Breast epithelium (tissue), 4 donors: Measurements from ENCODE around the gene SMIM43. TPM values are rescaled to one million over a fixed set of nuclear protein-coding genes. Genes with fewer than 3 reads are reported as not detected.
"Not testable (repeated sequence)": the region's sequence is repeated elsewhere in the genome, so short reads cannot be mapped to it uniquely, and the experiment has no call there.

Experiments
- DNase-seq, 2 donors: peaks; one replicate each; pipeline ENCODE4 v3.0.0-alpha.2; 2019; ENCODE audit warnings: low spot score in 2 of 2
- H3K27ac ChIP-seq, 2 donors: fragments of 200-600 bp; sonication (generic) in 1 of 2; one replicate each; pipeline ENCODE4 v1.5.1; 2016 to 2019; ENCODE audit warnings: mild to moderate bottlenecking in 1 of 2
- H3K27me3 ChIP-seq, 2 donors: fragments of 200-600 bp; sonication (generic) in 1 of 2; one replicate each; pipeline versions ENCODE4 v1.5.1 to v1.6.0; 2017 to 2019; ENCODE audit warnings: control low read depth in 1 of 2, mild to moderate bottlenecking in 1 of 2
- H3K36me3 ChIP-seq: fragments of 200-600 bp; one replicate; pipeline ENCODE4 v1.5.1; 2019
- H3K4me1 ChIP-seq, 2 donors: fragments of 200-600 bp; sonication (generic); one replicate each; pipeline ENCODE4 v1.5.1; 2016 to 2019; ENCODE audit warnings: control low read depth in 1 of 2
- H3K4me3 ChIP-seq, 3 donors: fragments of 200-600 bp; sonication (generic); 1 replicate in 2 of 3; 2 replicates in 1 of 3; pipeline ENCODE4 v1.5.1; 2016 to 2019; ENCODE audit warnings: mild to moderate bottlenecking in 3 of 3, moderate library complexity in 2 of 3
- H3K9me3 ChIP-seq, 2 donors: fragments of 200-600 bp; sonication (generic) in 1 of 2; one replicate each; pipeline ENCODE4 v1.5.1; 2016 to 2019; ENCODE audit warnings: control low read depth in 1 of 2
- POLR2A ChIP-seq: fragments of 450-650 bp; IDR thresholded peaks from one replicate; pipeline ENCODE4 v1.6.1; 2016; ENCODE audit warnings: antibody characterized with exemption, mild to moderate bottlenecking, moderate library complexity
- POLR2AphosphoS5 ChIP-seq, 3 donors: sonication (generic); formaldehyde crosslinking; IDR thresholded peaks; one replicate each; pipeline ENCODE4 v1.6.1; 2017; ENCODE audit warnings: antibody characterized with exemption in 3 of 3
- intact Hi-C: fragments of 100-400 bp; cut with DNase I; formaldehyde crosslinking; loops from one replicate; pipeline ENCODE4 v1.15.1; 2023; ENCODE audit warnings: low total_unique reads
- total RNA-seq, 3 donors: library from RNA; depleted of rRNA; stranded (reverse); fragments of >200 nt; gene quantifications; one replicate each; pipeline ENCODE4 v1.1.0, GENCODE V29; 2016
- TF ChIP-seq, protein P1 (sequence below), 3 donors: fragments of 450-650 bp; IDR thresholded peaks; one replicate each; pipeline ENCODE4 v1.5.1; 2016 to 2017; ENCODE audit warnings: antibody characterized with exemption in 3 of 3, mild to moderate bottlenecking in 3 of 3, moderate library complexity in 3 of 3

The SMIM43 gene
- total RNA-seq, 3 donors from 2014 or later, result not detected

DNA sequence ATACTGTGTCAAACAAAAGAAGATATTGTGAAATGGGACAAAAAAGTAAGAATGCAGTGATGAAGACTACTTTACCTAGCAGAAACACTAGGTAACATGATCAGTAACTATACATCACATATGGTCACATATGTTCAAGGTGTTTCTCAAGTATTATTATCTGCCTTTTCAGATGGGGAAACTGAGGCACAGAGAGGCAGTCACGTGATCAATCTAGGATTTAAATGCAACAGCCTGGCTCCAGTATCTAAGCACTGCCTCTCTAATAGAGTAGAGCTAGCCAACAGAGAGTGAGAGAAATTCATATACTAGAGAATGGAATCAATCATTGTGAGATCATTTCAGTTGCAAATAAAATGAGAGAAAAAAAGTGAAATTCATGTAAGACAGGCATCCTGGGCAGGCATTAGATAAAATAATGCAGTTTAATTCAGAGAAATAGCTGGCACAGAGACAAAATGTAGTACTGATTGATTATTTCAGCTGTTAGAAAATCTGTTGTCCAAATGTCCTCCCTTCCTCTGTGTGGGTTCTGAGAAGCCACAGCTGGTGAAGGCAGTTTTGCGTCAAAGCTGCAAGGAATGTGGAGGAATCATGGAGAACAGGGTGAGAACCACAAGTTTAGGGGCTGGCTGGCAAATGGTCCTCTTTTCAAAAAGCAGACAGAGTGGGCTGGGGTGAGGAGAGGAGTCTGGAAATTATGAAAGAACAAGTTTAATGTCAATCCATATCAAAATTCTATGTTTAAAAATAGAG lies 26.0 kb downstream of the SMIM43 start:
- Histone ChIP-seq H3K4me3 (no peak overlapping the region), H3K9me3 (no peaks in the 10 kb centered on the region), H3K27ac (no peak overlapping the region), H3K27me3 (no peaks in the 10 kb centered on the region), H3K36me3 (no peaks in the 10 kb centered on the region), H3K4me1 (no peaks in the 10 kb centered on the region)
- TF ChIP-seq POLR2A, result no peak
- TF ChIP-seq, protein P1, sequence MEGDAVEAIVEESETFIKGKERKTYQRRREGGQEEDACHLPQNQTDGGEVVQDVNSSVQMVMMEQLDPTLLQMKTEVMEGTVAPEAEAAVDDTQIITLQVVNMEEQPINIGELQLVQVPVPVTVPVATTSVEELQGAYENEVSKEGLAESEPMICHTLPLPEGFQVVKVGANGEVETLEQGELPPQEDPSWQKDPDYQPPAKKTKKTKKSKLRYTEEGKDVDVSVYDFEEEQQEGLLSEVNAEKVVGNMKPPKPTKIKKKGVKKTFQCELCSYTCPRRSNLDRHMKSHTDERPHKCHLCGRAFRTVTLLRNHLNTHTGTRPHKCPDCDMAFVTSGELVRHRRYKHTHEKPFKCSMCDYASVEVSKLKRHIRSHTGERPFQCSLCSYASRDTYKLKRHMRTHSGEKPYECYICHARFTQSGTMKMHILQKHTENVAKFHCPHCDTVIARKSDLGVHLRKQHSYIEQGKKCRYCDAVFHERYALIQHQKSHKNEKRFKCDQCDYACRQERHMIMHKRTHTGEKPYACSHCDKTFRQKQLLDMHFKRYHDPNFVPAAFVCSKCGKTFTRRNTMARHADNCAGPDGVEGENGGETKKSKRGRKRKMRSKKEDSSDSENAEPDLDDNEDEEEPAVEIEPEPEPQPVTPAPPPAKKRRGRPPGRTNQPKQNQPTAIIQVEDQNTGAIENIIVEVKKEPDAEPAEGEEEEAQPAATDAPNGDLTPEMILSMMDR (IDR thresholded peaks at IDR 0.05), result no peak
- no peak for TF ChIP-seq POLR2AphosphoS5 (IDR thresholded peaks at IDR 0.05)
- DNase-seq, result no peak
- intact Hi-C loops, result no loop called here

GRCh38 chr4:121737846-121738554 lies 27.0 kb downstream of the SMIM43 start:
- H3K27ac ChIP-seq, result no peak overlapping the region
- DNase-seq, result no peak
- no peak overlapping the region for H3K4me3 ChIP-seq
- H3K27me3 ChIP-seq, result no peaks in the 10 kb centered on the region
- no peaks in the 10 kb centered on the region for H3K9me3 ChIP-seq
- H3K36me3 ChIP-seq, result no peaks in the 10 kb centered on the region
- H3K4me1 ChIP-seq, result no peaks in the 10 kb centered on the region
- intact Hi-C loops, result no loop called here
- TF ChIP-seq POLR2A (no peak), POLR2AphosphoS5 (IDR thresholded peaks at IDR 0.05) (no peak)
- TF ChIP-seq, protein P1 (IDR thresholded peaks at IDR 0.05), result no peak

DNA sequence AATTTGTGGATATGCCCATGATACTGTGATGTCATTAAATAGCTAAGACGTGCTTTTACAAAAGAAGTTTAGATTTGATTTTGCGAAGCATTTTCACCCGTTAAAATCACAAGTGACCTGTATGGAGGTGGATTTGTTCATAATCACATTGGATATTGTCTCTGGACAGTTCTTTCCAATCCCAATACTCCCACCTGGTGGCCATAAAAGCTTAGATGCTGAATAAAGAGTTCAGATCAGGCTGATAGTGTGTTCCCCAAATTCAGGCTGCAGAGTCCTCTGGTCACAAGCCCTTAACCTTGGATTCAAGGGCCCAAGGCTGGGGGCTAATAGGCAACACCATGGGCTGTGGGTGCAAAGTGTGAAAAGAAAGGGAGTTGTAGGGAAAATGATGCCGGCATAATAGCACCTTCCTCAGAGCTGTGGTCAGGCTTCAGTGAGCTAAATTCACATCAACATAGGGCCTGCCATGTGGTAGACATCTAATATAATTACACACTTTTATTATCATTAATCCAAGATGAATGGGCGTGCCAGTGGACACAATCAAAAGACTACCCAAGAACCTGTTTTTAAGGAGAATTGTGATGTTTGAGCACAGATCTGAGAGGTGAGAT lies 28.1 kb downstream of the SMIM43 start:
- Histone ChIP-seq H3K27ac (no peak overlapping the region), H3K27me3 (no peaks in the 10 kb centered on the region), H3K4me3 (no peak overlapping the region), H3K9me3 (no peaks in the 10 kb centered on the region), H3K36me3 (no peaks in the 10 kb centered on the region), H3K4me1 (no peaks in the 10 kb centered on the region)
- no peak for DNase-seq
- intact Hi-C loops, result no loop called here
- TF ChIP-seq POLR2AphosphoS5 (IDR thresholded peaks at IDR 0.05), result no peak
- TF ChIP-seq, protein P1 (IDR thresholded peaks at IDR 0.05), result peak; percentile 14 to 50 (median 41)
- no peak for TF ChIP-seq POLR2A

DNA sequence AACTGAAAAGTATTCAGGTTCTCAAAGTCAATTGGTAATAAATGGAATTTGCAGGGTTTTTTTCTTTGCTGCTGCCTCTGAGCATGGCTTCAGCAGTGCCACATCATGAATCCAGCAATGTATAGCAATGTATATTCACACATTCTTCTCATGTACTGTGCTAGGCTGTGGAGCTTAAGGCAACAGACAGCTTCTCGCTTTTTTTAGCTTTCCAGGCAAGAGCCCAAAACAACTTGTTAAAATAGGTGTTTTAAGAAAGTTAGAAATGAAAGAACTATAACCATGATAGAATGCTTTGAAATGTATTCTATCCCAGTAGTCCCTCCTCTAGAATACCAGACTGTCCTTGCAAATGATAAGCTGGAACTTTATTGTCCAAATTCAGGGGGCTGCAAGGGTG lies 30.4 kb downstream of the SMIM43 start:
- H3K36me3 ChIP-seq, result no peaks in the 10 kb centered on the region
- no peak for DNase-seq
- intact Hi-C loops, result no loop called here
- no peak overlapping the region for H3K4me3 ChIP-seq
- H3K27ac ChIP-seq, result no peak overlapping the region
- TF ChIP-seq POLR2A, result no peak
- TF ChIP-seq POLR2AphosphoS5 (IDR thresholded peaks at IDR 0.05), result no peak
- TF ChIP-seq, protein P1 (IDR thresholded peaks at IDR 0.05), result no peak
- H3K27me3 ChIP-seq, result no peaks in the 10 kb centered on the region
- H3K4me1 ChIP-seq, result no peaks in the 10 kb centered on the region
- no peaks in the 10 kb centered on the region for H3K9me3 ChIP-seq

GRCh38 chr4:121733942-121734341 lies 31.0 kb downstream of the SMIM43 start:
- no peaks in the 10 kb centered on the region for H3K9me3 ChIP-seq
- TF ChIP-seq, protein P1 (IDR thresholded peaks at IDR 0.05), result no peak
- TF ChIP-seq POLR2AphosphoS5 (IDR thresholded peaks at IDR 0.05), result no peak
- no peak for TF ChIP-seq POLR2A
- no peak for DNase-seq
- H3K27ac ChIP-seq, result no peak overlapping the region
- H3K4me1 ChIP-seq, result no peaks in the 10 kb centered on the region
- no peaks in the 10 kb centered on the region for H3K27me3 ChIP-seq
- intact Hi-C loops, result no loop called here
- H3K4me3 ChIP-seq, result no peak overlapping the region
- no peaks in the 10 kb centered on the region for H3K36me3 ChIP-seq

DNA sequence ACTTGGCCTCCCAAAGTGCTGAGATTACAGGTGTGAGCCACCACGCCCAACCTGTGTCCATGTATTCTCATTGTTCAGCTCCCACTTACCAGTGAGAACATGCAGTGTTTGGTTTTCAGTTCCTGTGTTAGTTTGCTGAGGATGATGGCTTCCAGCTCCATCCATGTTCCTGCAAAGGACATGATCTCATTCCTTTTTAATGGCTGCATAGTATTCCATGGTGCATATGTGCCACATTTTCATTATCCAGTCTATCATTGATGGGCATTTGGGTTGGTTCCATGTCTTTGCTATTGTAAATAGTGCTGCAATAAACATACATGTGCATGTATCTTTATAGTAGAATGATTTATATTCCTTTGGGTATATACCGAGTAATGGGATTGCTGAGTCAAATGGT lies 35.2 kb downstream of the SMIM43 start:
- DNase-seq, H3K27me3 ChIP-seq, H3K27ac ChIP-seq, H3K36me3 ChIP-seq, H3K9me3 ChIP-seq, H3K4me1 ChIP-seq, H3K4me3 ChIP-seq, intact Hi-C loops: not testable (repeated sequence)
